HG03558 (cell line): Measurements from ENCODE around the gene ABHD3.
"Not testable (repeated sequence)": the region's sequence is repeated elsewhere in the genome, so short reads cannot be mapped to it uniquely, and the experiment has no call there.

ENCODE experiments used
- ATAC-seq: cut with Tn5 transposase; IDR thresholded peaks from one replicate; pipeline ENCODE4 v1.9.1; 2021; ENCODE audit warnings: moderate number of reproducible peaks; ENCODE audit not compliant: unreplicated experiment; ENCODE audit errors: extremely low read depth

Gene ABHD3

GRCh38 chr18:21704603-21705364 lies at the start of gene ABHD3:
ABHD3 (minus strand) TSS chr18:21704774; CDS start chr18:21704665, 109 bp downstream.
- ATAC-seq = peak; percentile 85

- ATAC-seq = no peak
Observed at GRCh38 chr18:21747764-21748693, 43.5 kb upstream of the ABHD3 start.

- no peak for ATAC-seq
Observed at GRCh38 chr18:21747268-21747667, 42.7 kb upstream of the ABHD3 start.

GRCh38 chr18:21745231-21745630 lies 40.7 kb upstream of the ABHD3 start:
- ATAC-seq = no peak

- ATAC-seq = no peak
Observed at GRCh38 chr18:21743166-21743832, 38.7 kb upstream of the ABHD3 start.

- no peak for ATAC-seq
Observed at GRCh38 chr18:21742315-21742687, 37.7 kb upstream of the ABHD3 start.

- no peak for ATAC-seq
Observed at GRCh38 chr18:21741562-21742314, 37.2 kb upstream of the ABHD3 start.

- peak; percentile 15 for ATAC-seq
Observed at GRCh38 chr18:21741312-21741561, 36.7 kb upstream of the ABHD3 start.

GRCh38 chr18:21740538-21741311 lies 36.2 kb upstream of the ABHD3 start, which contains the start of gene MIB1:
MIB1 (plus strand) TSS chr18:21740792; CDS start chr18:21741584, 792 bp downstream.
- peak; percentile 77 for ATAC-seq

- ATAC-seq = peak; percentile 3
Observed at GRCh38 chr18:21739604-21740537, 35.3 kb upstream of the ABHD3 start.

- ATAC-seq = not testable (repeated sequence)
Observed at GRCh38 chr18:21736926-21737325, 32.4 kb upstream of the ABHD3 start.

GRCh38 chr18:21735452-21736015 lies 31.0 kb upstream of the ABHD3 start:
- no peak for ATAC-seq

GRCh38 chr18:21733011-21733410 lies 28.4 kb upstream of the ABHD3 start:
- ATAC-seq = no peak

- ATAC-seq = no peak
Observed at GRCh38 chr18:21727702-21728101, 23.1 kb upstream of the ABHD3 start.

GRCh38 chr18:21725201-21725600 lies 20.6 kb upstream of the ABHD3 start:
- no peak for ATAC-seq

- ATAC-seq = no peak
Observed at GRCh38 chr18:21722687-21723086, 18.1 kb upstream of the ABHD3 start.

GRCh38 chr18:21714474-21714873 lies 9.9 kb upstream of the ABHD3 start:
- no peak for ATAC-seq

GRCh38 chr18:21707130-21707529 lies 2.6 kb upstream of the ABHD3 start:
- ATAC-seq = not testable (repeated sequence)
